Neural cell (in vitro differentiated cells): ENCODE data around the gene VCX3B. TPM values are rescaled to one million over a fixed set of nuclear protein-coding genes. Genes with fewer than 3 reads are reported as not detected.

Source experiments
- H2AFZ ChIP-seq: fragments of 200-600, 300-800 bp; sonication (generic), shearing (Covaris generic); 2 replicates; pipeline ENCODE4 v1.6.0; 2014; ENCODE audit warnings: low read depth, mild to moderate bottlenecking, antibody characterized with exemption, low read length, moderate library complexity
- H3F3A ChIP-seq: fragments of 200-600 bp; shearing (Covaris generic); 2 replicates; pipeline ENCODE4 v1.6.1; 2016; ENCODE audit warnings: mild to moderate bottlenecking, moderate library complexity, mixed read lengths, antibody characterized with exemption, low read length; ENCODE audit not compliant: insufficient read depth, poor library complexity, severe bottlenecking
- H3K27ac ChIP-seq: fragments of 200-600, 300-800 bp; sonication (generic), shearing (Covaris generic); 2 replicates; pipeline ENCODE4 v1.5.1; 2014; ENCODE audit warnings: mild to moderate bottlenecking, low read length, moderate library complexity
- H3K27me3 ChIP-seq: fragments of 300-800, 200-600 bp; sonication (generic), shearing (Covaris generic); 2 replicates; pipeline ENCODE4 v1.6.0; 2014; ENCODE audit warnings: mild to moderate bottlenecking, low read depth, low read length, moderate library complexity; ENCODE audit not compliant: insufficient read depth
- H3K36me3 ChIP-seq: fragments of 300-800, 200-600 bp; sonication (generic), shearing (Covaris generic); 2 replicates; pipeline ENCODE4 v1.5.1; 2014; ENCODE audit warnings: mild to moderate bottlenecking, antibody characterized with exemption, low read length, moderate library complexity; ENCODE audit not compliant: insufficient read depth
- H3K4me2 ChIP-seq: fragments of 300-800, 200-600 bp; sonication (generic), shearing (Covaris generic); 2 replicates; pipeline ENCODE4 v1.6.0; 2014; ENCODE audit warnings: mild to moderate bottlenecking, low read length
- H3K4me3 ChIP-seq: fragments of 300-800, 200-600 bp; sonication (generic), shearing (Covaris generic); 2 replicates; pipeline ENCODE4 v1.5.1; 2014; ENCODE audit warnings: mild to moderate bottlenecking, low read length, moderate library complexity
- H3K79me2 ChIP-seq: fragments of 200-600 bp; shearing (Covaris generic); replicated peaks from 2 replicates; pipeline ENCODE4 v1.6.0; 2014; ENCODE audit warnings: mild to moderate bottlenecking, low read length, moderate library complexity; ENCODE audit not compliant: insufficient read depth
- H3K9ac ChIP-seq: fragments of 300-800, 200-600 bp; sonication (generic), shearing (Covaris generic); 2 replicates; pipeline ENCODE4 v1.6.1; 2016; ENCODE audit warnings: mild to moderate bottlenecking, low read length, mixed read lengths
- H3K9me2 ChIP-seq: fragments of 200-600 bp; shearing (Covaris generic); 2 replicates; pipeline ENCODE4 v1.6.1; 2016; ENCODE audit warnings: mild to moderate bottlenecking, low read length, mixed read lengths; ENCODE audit not compliant: insufficient read depth
- H3K9me3 ChIP-seq: fragments of 200-600, 300-800 bp; sonication (generic), shearing (Covaris generic); 2 replicates; pipeline ENCODE4 v1.6.1; 2016; ENCODE audit warnings: mild to moderate bottlenecking, mixed run types, low read length, moderate library complexity, mixed read lengths
- H4K20me1 ChIP-seq: fragments of 200-600 bp; shearing (Covaris generic); 2 replicates; pipeline ENCODE4 v1.6.1; 2016; ENCODE audit warnings: mild to moderate bottlenecking, mixed run types; ENCODE audit not compliant: insufficient read depth
- CTCF ChIP-seq: fragments of 450-650 bp; IDR thresholded peaks from 2 replicates; pipeline ENCODE4 v1.5.1; 2014; ENCODE audit warnings: antibody characterized with exemption, mild to moderate bottlenecking, moderate library complexity; ENCODE audit not compliant: poor library complexity, severe bottlenecking
- EP300 ChIP-seq: fragments of 450-650 bp; conservative IDR thresholded peaks from 2 replicates; pipeline ENCODE4 v1.6.1; 2014; ENCODE audit warnings: antibody characterized with exemption, mild to moderate bottlenecking, moderate library complexity; ENCODE audit not compliant: poor library complexity, severe bottlenecking
- EZH2 ChIP-seq: fragments of 200-600, 300-800 bp; shearing (Covaris generic), sonication (generic); IDR thresholded peaks from 2 replicates; pipeline ENCODE4 v1.6.1; 2014; ENCODE audit warnings: antibody characterized with exemption, low read length, borderline replicate concordance, mild to moderate bottlenecking; ENCODE audit not compliant: insufficient read depth, poor library complexity, severe bottlenecking
- MXI1 ChIP-seq: fragments of 450-650 bp; conservative IDR thresholded peaks from 2 replicates; pipeline ENCODE4 v1.6.1; 2014; ENCODE audit warnings: antibody characterized with exemption, mild to moderate bottlenecking; ENCODE audit not compliant: poor library complexity, severe bottlenecking
- POLR2AphosphoS5 ChIP-seq: IDR thresholded peaks from 2 replicates; pipeline ENCODE4 v1.6.1; 2012
- RAD21 ChIP-seq: fragments of 450-650 bp; conservative IDR thresholded peaks from 2 replicates; pipeline ENCODE4 v1.6.1; 2014; ENCODE audit warnings: antibody characterized with exemption, mild to moderate bottlenecking, moderate library complexity
- REST ChIP-seq: IDR thresholded peaks from 2 replicates; pipeline ENCODE4 v1.6.1; 2012; ENCODE audit warnings: borderline replicate concordance
- SMC3 ChIP-seq: fragments of 450-650 bp; conservative IDR thresholded peaks from 2 replicates; pipeline ENCODE4 v1.6.1; 2014; ENCODE audit warnings: antibody characterized with exemption, mild to moderate bottlenecking, moderate library complexity; ENCODE audit not compliant: poor library complexity
- TAF1 ChIP-seq: IDR thresholded peaks from 2 replicates; pipeline ENCODE4 v1.6.1; 2012; ENCODE audit warnings: low read depth
- polyA plus RNA-seq: library from polyadenylated mRNA; depleted of rRNA; stranded (reverse); fragments of >200 nt; gene quantifications from 2 replicates; pipeline ENCODE4 v1.2.3, GENCODE V29; 2014

VCX3B gene
- polyA plus RNA-seq, 1 donor from 2014 or later: not detected

GRCh38 chrX:8455557-8455956, 9.1 kb upstream of the VCX3B start:
- no peak for TF ChIP-seq SMC3
- no peak for TF ChIP-seq EZH2
- no peak for TF ChIP-seq EP300
- TF ChIP-seq CTCF: no peak
- no peak for TF ChIP-seq TAF1
- TF ChIP-seq RAD21: no peak
- TF ChIP-seq POLR2AphosphoS5: no peak
- TF ChIP-seq REST: no peak
- no peak for TF ChIP-seq MXI1
- no peak overlapping the region for H3K9ac ChIP-seq

GRCh38 chrX:8462488-8462887, 2.1 kb upstream of the VCX3B start:
- TF ChIP-seq EZH2 (no peak), REST (no peak), CTCF (no peak), POLR2AphosphoS5 (no peak), EP300 (no peak), RAD21 (no peak), TAF1 (no peak), SMC3 (no peak), MXI1 (no peak)
- Histone ChIP-seq H3K27me3 (no peaks in the 10 kb centered on the region), H3K9me2 (no peaks in the 10 kb centered on the region), H3K79me2 (no peaks in the 10 kb centered on the region), H3K4me3 (no peak overlapping the region), H3K4me2 (no peak overlapping the region), H4K20me1 (no peaks in the 10 kb centered on the region), H2AFZ (no peak overlapping the region), H3K9me3 (no peaks in the 10 kb centered on the region), H3K27ac (no peak overlapping the region), H3K9ac (no peak overlapping the region), H3F3A (no peaks in the 10 kb centered on the region), H3K36me3 (no peaks in the 10 kb centered on the region)

More at GRCh38 chrX:8455557-8455956, 9.1 kb upstream of the VCX3B start:
- no peaks in the 10 kb centered on the region for H3K36me3 ChIP-seq
- H2AFZ ChIP-seq: no peak overlapping the region
- H3K4me3 ChIP-seq: no peak overlapping the region
- H3K27me3 ChIP-seq: no peaks in the 10 kb centered on the region
- no peak overlapping the region for H3K4me2 ChIP-seq
- H3K27ac ChIP-seq: no peak overlapping the region
- no peaks in the 10 kb centered on the region for H3K79me2 ChIP-seq
- H3K9me3 ChIP-seq: no peaks in the 10 kb centered on the region
- H3F3A ChIP-seq: no peaks in the 10 kb centered on the region
- no peaks in the 10 kb centered on the region for H4K20me1 ChIP-seq
- H3K9me2 ChIP-seq: no peaks in the 10 kb centered on the region
